Tibial artery (tissue), 4 donors: ENCODE data around the gene HTN3.
"Not testable (repeated sequence)": the region's sequence is repeated elsewhere in the genome, so short reads cannot be mapped to it uniquely, and the experiment has no call there.

Experiments
- DNase-seq, 2 donors: peaks; one replicate each; pipeline ENCODE4 v3.0.0-alpha.2; 2019
- H3K27ac ChIP-seq, 2 donors: fragments of 200-600 bp; sonication (generic) in 1 of 2; 1 replicate in 1 of 2; 2 replicates in 1 of 2; pipeline ENCODE4 v1.5.1; 2018 to 2019; ENCODE audit warnings: mild to moderate bottlenecking in 1 of 2
- H3K27me3 ChIP-seq, 2 donors: fragments of 200-600 bp; sonication (generic) in 1 of 2; one replicate each; pipeline versions ENCODE4 v1.5.1 to v1.6.0; 2016 to 2019
- H3K36me3 ChIP-seq, 3 donors: fragments of 200-600 bp; sonication (generic) in 2 of 3; one replicate each; pipeline ENCODE4 v1.5.1; 2016 to 2019; ENCODE audit warnings: mild to moderate bottlenecking in 2 of 3
- H3K4me1 ChIP-seq, 4 donors: fragments of 200-600 bp; sonication (generic) in 2 of 4; 1 replicate in 3 of 4; 2 replicates in 1 of 4; pipeline ENCODE4 v1.5.1; 2016 to 2019
- H3K4me3 ChIP-seq, 2 donors: fragments of 200-600 bp; sonication (generic) in 1 of 2; 1 replicate in 1 of 2; 2 replicates in 1 of 2; pipeline ENCODE4 v1.5.1; 2018 to 2019; ENCODE audit warnings: mild to moderate bottlenecking in 2 of 2
- H3K9me3 ChIP-seq, 3 donors: fragments of 200-600 bp; sonication (generic) in 1 of 3; one replicate each; pipeline ENCODE4 v1.5.1; 2016 to 2019
- intact Hi-C: fragments of 100-400 bp; cut with DNase I; formaldehyde crosslinking; loops from one replicate; pipeline ENCODE4 v1.15.0; 2023; ENCODE audit warnings: low total_unique reads
- TF ChIP-seq, protein P1 (sequence below), 2 experiments: fragments of 200-600 bp in 1 of 2; fragments of 450-650 bp in 1 of 2; IDR thresholded peaks; one replicate each; pipeline ENCODE4 v1.5.1; 2017 to 2019; ENCODE audit warnings: antibody characterized with exemption in 2 of 2, mild to moderate bottlenecking in 1 of 2, moderate library complexity in 1 of 2

The HTN3 gene

DNA sequence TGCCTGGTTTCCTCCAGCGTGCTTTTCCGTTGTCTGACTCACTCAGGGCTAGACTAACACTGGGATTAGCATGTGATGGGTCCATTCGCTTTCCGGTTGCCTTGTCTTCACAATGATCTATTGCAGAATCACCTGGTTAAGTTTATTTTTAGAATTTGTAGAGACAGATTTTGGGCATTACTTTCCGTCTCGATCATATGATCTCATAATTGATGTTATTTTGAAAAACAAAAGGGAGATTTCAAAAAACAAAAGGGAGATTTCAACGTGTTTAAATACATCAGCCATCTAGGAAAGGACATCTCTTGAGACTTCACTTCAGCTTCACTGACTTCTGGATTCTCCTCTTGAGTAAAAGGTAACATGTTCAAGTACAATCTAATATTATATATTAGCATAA lies at the start of gene HTN3:
HTN3 (plus strand) TSS at position 301 of the 400 bp plus-strand sequence. CDS start 2,282 bp downstream, outside the sequence.
- H3K36me3 ChIP-seq, DNase-seq, H3K4me1 ChIP-seq, intact Hi-C loops, H3K9me3 ChIP-seq, H3K27ac ChIP-seq, H3K27me3 ChIP-seq, H3K4me3 ChIP-seq: not testable (repeated sequence)

DNA sequence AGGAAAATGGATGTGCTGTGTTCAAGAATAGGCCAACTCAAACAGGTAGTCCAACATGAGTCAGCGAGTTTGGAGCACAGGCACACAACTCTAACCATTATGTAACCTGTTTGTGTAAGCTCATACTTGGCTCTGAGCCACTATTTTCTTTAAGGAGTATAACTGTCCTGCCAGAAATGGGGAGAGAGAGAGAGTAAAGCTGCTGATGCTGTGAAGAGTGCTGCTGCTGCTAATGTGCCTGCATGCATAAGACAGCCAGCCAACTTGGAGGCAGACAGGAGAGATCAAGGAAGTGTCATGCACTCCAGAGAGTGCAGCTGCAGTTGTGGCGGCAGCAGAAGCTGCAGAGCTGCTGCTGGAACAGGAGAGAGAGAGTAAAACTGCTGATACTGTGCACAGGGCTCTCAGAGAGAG lies 44.2 kb upstream of the HTN3 start:
- Histone ChIP-seq H3K9me3 (no peaks in the 10 kb centered on the region), H3K36me3 (no peaks in the 10 kb centered on the region), H3K27me3 (no peaks in the 10 kb centered on the region), H3K4me1 (no peaks in the 10 kb centered on the region), H3K4me3 (no peak overlapping the region), H3K27ac (no peak overlapping the region)
- TF ChIP-seq, protein P1, sequence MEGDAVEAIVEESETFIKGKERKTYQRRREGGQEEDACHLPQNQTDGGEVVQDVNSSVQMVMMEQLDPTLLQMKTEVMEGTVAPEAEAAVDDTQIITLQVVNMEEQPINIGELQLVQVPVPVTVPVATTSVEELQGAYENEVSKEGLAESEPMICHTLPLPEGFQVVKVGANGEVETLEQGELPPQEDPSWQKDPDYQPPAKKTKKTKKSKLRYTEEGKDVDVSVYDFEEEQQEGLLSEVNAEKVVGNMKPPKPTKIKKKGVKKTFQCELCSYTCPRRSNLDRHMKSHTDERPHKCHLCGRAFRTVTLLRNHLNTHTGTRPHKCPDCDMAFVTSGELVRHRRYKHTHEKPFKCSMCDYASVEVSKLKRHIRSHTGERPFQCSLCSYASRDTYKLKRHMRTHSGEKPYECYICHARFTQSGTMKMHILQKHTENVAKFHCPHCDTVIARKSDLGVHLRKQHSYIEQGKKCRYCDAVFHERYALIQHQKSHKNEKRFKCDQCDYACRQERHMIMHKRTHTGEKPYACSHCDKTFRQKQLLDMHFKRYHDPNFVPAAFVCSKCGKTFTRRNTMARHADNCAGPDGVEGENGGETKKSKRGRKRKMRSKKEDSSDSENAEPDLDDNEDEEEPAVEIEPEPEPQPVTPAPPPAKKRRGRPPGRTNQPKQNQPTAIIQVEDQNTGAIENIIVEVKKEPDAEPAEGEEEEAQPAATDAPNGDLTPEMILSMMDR (IDR thresholded peaks at IDR 0.05), result no peak
- intact Hi-C loops, result no loop called here
- DNase-seq, result no peak

DNA sequence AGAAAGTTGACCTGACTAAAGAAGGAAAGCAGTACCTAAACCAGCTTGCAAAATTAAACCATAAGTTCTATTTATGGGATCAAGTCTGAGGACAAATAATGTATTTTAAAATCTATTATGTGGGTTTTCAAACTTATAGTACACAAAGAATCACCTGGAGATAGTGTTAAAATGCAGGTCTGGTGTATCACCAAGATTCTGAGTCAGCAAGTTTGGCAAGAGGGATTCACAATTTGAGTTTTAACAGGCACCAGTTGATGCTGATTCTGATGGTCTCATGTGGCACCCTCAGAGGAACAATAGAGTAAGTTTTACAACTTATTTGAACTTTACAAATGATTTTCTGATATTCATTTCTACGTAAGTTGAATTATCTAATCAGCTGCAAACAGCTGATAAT lies 41.6 kb upstream of the HTN3 start:
- Histone ChIP-seq H3K36me3 (no peaks in the 10 kb centered on the region), H3K9me3 (no peaks in the 10 kb centered on the region), H3K27ac (no peak overlapping the region), H3K4me1 (no peaks in the 10 kb centered on the region), H3K27me3 (no peaks in the 10 kb centered on the region), H3K4me3 (no peak overlapping the region)
- DNase-seq, result no peak
- intact Hi-C loops, result no loop called here
- TF ChIP-seq, protein P1 (IDR thresholded peaks at IDR 0.05), result no peak

DNA sequence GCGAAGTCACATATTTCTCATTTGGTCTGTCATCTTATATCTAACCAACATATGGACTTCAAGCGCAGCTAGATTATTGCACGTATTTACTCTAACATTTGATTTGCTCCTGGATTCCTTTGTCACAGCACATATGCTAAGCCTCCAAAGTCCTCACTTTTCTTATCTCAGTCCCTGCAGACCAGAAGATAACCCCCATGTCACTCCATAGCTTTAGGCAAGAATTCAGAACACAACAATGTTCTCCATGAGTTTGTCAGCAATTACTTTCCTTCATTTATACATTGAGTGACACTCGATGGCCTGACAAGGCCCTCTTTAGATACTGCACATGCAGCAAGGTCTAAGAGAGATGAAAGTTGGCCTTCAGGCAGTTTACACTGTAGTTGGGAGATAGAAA lies 37.2 kb upstream of the HTN3 start:
- H3K27ac ChIP-seq, result no peak overlapping the region
- no peak overlapping the region for H3K4me3 ChIP-seq
- intact Hi-C loops, result no loop called here
- H3K4me1 ChIP-seq, result no peaks in the 10 kb centered on the region
- no peaks in the 10 kb centered on the region for H3K27me3 ChIP-seq
- DNase-seq, result no peak
- TF ChIP-seq, protein P1 (IDR thresholded peaks at IDR 0.05), result no peak
- no peaks in the 10 kb centered on the region for H3K36me3 ChIP-seq
- H3K9me3 ChIP-seq, result no peaks in the 10 kb centered on the region

DNA sequence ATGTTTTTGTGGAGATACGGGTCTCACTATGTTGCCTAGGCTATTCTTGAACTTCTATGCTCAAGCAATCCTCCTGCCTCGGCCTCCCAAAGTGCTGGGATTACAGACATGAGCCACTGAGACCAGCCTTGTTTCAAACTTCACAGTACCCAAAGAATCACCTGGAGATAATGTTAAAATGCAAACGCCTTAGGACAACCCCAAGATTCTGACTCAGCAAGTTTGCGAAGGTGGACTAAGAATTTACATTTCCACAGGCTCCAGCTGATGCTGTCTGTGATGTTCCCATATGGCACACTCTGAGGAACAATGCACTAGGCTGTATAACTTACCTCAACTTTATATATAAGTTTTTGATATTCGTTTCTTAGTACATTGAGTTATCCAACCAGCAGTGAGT lies 33.5 kb upstream of the HTN3 start:
- Histone ChIP-seq H3K27me3 (no peaks in the 10 kb centered on the region), H3K27ac (no peak overlapping the region), H3K9me3 (no peaks in the 10 kb centered on the region), H3K4me3 (no peak overlapping the region), H3K36me3 (no peaks in the 10 kb centered on the region), H3K4me1 (no peaks in the 10 kb centered on the region)
- TF ChIP-seq, protein P1 (IDR thresholded peaks at IDR 0.05), result no peak
- intact Hi-C loops, result no loop called here
- no peak for DNase-seq

DNA sequence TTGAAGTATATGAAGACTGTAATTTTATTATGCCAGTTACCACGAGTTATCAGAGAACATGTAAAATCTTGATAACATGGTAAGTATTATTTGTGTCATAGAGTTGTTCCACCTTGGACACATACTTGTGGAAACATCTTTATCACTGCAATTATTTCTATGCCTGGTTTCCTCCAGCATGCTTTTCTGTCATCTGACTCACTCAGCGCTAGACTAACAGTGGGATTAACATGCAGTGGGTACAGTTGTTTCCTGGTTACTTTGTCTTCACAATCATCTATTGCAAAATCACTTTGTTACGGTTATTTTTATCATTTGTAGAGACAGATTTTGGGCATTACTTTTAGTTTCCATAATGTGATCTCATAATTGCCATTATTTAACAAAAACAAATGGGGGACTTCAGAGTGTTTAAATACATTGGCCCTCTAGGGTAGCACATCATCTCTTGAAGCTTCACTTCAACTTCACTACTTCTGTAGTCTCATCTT lies 32.7 kb upstream of the HTN3 start, which contains the start of gene STATH:
STATH (plus strand) TSS at position 441 of the 491 bp plus-strand sequence. CDS start 2,472 bp downstream, outside the sequence.
- Histone ChIP-seq H3K36me3 (no peaks in the 10 kb centered on the region), H3K27ac (no peak within 1 kb of the TSS), H3K9me3 (no peaks in the 10 kb centered on the region), H3K27me3 (no peaks in the 10 kb centered on the region), H3K4me3 (no peak within 1 kb of the TSS), H3K4me1 (no peaks in the 10 kb centered on the region)
- DNase-seq, result no peak
- TF ChIP-seq, protein P1 (IDR thresholded peaks at IDR 0.05), result no peak
- intact Hi-C loops, result no loop called here
